NB4 (cell line): ENCODE measurements around the gene PPIL6.

Experiments
- CTCF ChIP-seq: IDR thresholded peaks from one replicate; pipeline ENCODE4 v1.5.1; 2012; ENCODE audit warnings: low read depth, low read length
- POLR2A ChIP-seq: IDR thresholded peaks from 2 replicates; pipeline ENCODE4 v1.6.1; 2011; ENCODE audit warnings: mild to moderate bottlenecking; ENCODE audit not compliant: insufficient read length; ENCODE audit errors: extremely low read depth

GRCh38 chr6:109448615-109449014 lies 8.2 kb upstream of the PPIL6 start:
- no peak for TF ChIP-seq CTCF
- TF ChIP-seq POLR2A, result no peak
